Measurements from ENCODE around the gene CROT. TPM values are rescaled to one million over a fixed set of nuclear protein-coding genes. Genes with fewer than 3 reads are reported as not detected.

Gene CROT
- total and polyA plus RNA-seq, 2 experiments from 2014 or later: 8.9 to 14.0 TPM

DNA sequence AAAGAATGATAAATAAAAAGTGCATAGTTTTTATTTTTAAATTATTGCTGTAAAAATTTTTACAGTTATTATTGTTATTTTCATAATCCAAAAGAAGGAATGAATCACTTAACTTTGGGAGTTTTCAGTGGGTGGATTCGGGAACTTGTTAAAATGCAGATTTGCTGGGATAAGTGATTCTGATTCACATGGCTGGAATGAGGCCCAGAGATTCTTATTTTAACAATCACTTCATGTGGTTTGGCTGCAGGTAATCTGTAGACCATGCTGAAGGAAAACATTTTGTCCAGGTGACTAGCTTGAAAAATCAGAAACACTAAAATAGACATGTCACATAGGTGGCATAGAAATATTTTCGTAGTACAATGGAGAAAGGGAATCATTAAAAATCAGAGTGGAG is 13.9 kb downstream of the CROT start:
- Histone ChIP-seq H3K27me3 (ENCODE audit: insufficient read depth) (no peaks in the 10 kb centered on the region), H3K4me3 (no peak overlapping the region), H3K4me1 (ENCODE audit: insufficient read depth) (no peaks in the 10 kb centered on the region), H3K9me2 (ENCODE audit: insufficient read depth) (0 out of 2 replicates have a peak, but pooled peaks cover 7% of the 10 kb centered on the region), H3K27ac (ENCODE audit: low read depth) (no peak overlapping the region), H3K4me2 (no peak overlapping the region), H3F3A (replicated peaks; ENCODE audit: low read depth) (no peaks in the 10 kb centered on the region), H3K79me2 (replicated peaks; ENCODE audit: insufficient read depth) (no peaks in the 10 kb centered on the region), H2AFZ (no peak overlapping the region), H3K36me3 (ENCODE audit: insufficient read depth) (peaks cover 22% of the 10 kb centered on the region), H4K20me1 (replicated peaks; ENCODE audit: insufficient read depth) (no peaks in the 10 kb centered on the region)
- Mint-ChIP-seq H3K4me1 (no peaks in the 10 kb centered on the region), H3K36me3 (ENCODE audit: low read depth) (peaks cover 59% of the 10 kb centered on the region), H3K27me3 (ENCODE audit: insufficient read depth, low read depth, poor library complexity) (peaks cover 2% of the 10 kb centered on the region), H3K9me3 (peaks cover 37% of the 10 kb centered on the region), H3K27ac (no peak overlapping the region), H3K4me3 (no peak overlapping the region)
- no peak for ATAC-seq
- no peak for DNase-seq (ENCODE audit: low spot score)
- no peak for TF ChIP-seq JUNB (IDR thresholded peaks at IDR 0.05; ENCODE audit: unreplicated experiment)
- no peak for TF ChIP-seq POLR2AphosphoS5 (IDR thresholded peaks at IDR 0.05; ENCODE audit: low read depth)

DNA sequence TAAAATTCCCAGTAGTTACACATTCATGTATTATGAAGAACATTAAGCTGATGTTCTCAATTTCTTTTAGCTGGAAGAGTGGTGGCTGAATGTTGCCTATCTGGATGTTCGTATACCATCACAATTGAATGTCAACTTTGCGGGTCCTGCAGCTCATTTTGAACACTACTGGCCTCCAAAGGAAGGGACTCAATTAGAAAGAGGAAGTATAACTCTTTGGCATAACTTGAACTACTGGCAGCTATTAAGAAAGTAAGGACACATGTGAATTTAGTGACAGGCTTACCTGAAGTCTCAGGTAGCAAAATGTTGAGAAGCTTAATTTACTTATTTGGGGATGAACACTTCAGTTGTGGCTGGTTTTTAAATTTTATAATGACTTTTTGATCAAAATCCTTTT is 15.9 kb downstream of the CROT start:
- H3K4me3 ChIP-seq: no peak overlapping the region
- H3K4me1 ChIP-seq (ENCODE audit: insufficient read depth): no peaks in the 10 kb centered on the region
- H4K20me1 ChIP-seq (replicated peaks; ENCODE audit: insufficient read depth): no peaks in the 10 kb centered on the region
- Mint-ChIP-seq H3K27me3 (ENCODE audit: insufficient read depth, low read depth, poor library complexity) (peaks cover 2% of the 10 kb centered on the region), H3K27ac (no peak overlapping the region), H3K4me3 (no peak overlapping the region), H3K9me3 (peaks cover 18% of the 10 kb centered on the region), H3K4me1 (no peaks in the 10 kb centered on the region), H3K36me3 (ENCODE audit: low read depth) (peaks cover 39% of the 10 kb centered on the region)
- ATAC-seq (no peak), DNase-seq (ENCODE audit: low spot score) (no peak)
- H3K27me3 ChIP-seq (ENCODE audit: insufficient read depth): no peaks in the 10 kb centered on the region
- no peak overlapping the region for H3K27ac ChIP-seq (ENCODE audit: low read depth)
- TF ChIP-seq, protein P1, sequence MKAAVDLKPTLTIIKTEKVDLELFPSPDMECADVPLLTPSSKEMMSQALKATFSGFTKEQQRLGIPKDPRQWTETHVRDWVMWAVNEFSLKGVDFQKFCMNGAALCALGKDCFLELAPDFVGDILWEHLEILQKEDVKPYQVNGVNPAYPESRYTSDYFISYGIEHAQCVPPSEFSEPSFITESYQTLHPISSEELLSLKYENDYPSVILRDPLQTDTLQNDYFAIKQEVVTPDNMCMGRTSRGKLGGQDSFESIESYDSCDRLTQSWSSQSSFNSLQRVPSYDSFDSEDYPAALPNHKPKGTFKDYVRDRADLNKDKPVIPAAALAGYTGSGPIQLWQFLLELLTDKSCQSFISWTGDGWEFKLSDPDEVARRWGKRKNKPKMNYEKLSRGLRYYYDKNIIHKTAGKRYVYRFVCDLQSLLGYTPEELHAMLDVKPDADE (IDR thresholded peaks at IDR 0.05): no peak
- no peak for TF ChIP-seq POLR2AphosphoS5 (IDR thresholded peaks at IDR 0.05; ENCODE audit: low read depth)
- no peak for TF ChIP-seq NANOG (IDR thresholded peaks at IDR 0.05; ENCODE audit: borderline replicate concordance)
- no peak for TF ChIP-seq STAT1 (IDR thresholded peaks at IDR 0.05; ENCODE audit: unreplicated experiment)
- no peak for TF ChIP-seq ZNF331 (CRISPR knock-in tag; IDR thresholded peaks at IDR 0.05; ENCODE audit: low read depth)
- TF ChIP-seq, protein P2, sequence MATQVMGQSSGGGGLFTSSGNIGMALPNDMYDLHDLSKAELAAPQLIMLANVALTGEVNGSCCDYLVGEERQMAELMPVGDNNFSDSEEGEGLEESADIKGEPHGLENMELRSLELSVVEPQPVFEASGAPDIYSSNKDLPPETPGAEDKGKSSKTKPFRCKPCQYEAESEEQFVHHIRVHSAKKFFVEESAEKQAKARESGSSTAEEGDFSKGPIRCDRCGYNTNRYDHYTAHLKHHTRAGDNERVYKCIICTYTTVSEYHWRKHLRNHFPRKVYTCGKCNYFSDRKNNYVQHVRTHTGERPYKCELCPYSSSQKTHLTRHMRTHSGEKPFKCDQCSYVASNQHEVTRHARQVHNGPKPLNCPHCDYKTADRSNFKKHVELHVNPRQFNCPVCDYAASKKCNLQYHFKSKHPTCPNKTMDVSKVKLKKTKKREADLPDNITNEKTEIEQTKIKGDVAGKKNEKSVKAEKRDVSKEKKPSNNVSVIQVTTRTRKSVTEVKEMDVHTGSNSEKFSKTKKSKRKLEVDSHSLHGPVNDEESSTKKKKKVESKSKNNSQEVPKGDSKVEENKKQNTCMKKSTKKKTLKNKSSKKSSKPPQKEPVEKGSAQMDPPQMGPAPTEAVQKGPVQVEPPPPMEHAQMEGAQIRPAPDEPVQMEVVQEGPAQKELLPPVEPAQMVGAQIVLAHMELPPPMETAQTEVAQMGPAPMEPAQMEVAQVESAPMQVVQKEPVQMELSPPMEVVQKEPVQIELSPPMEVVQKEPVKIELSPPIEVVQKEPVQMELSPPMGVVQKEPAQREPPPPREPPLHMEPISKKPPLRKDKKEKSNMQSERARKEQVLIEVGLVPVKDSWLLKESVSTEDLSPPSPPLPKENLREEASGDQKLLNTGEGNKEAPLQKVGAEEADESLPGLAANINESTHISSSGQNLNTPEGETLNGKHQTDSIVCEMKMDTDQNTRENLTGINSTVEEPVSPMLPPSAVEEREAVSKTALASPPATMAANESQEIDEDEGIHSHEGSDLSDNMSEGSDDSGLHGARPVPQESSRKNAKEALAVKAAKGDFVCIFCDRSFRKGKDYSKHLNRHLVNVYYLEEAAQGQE (IDR thresholded peaks at IDR 0.05; ENCODE audit: unreplicated experiment): no peak
- TF ChIP-seq JUNB (IDR thresholded peaks at IDR 0.05; ENCODE audit: unreplicated experiment): no peak
- no peak for TF ChIP-seq CREB1 (CRISPR knock-in tag; IDR thresholded peaks at IDR 0.05; ENCODE audit: low read depth)
- TF ChIP-seq EZH2 (IDR thresholded peaks at IDR 0.05; ENCODE audit: low read depth, unreplicated experiment): no peak
- no peak for TF ChIP-seq EZH2phosphoT487 (IDR thresholded peaks at IDR 0.05; ENCODE audit: unreplicated experiment)
- H3K4me2 ChIP-seq: no peak overlapping the region
- H3K9me2 ChIP-seq (ENCODE audit: insufficient read depth): 0 out of 2 replicates have a peak, but pooled peaks cover 7% of the 10 kb centered on the region
- H3F3A ChIP-seq (replicated peaks; ENCODE audit: low read depth): no peaks in the 10 kb centered on the region
- peaks cover 7% of the 10 kb centered on the region; the same call in 1 of the 2 replicates for H3K36me3 ChIP-seq (ENCODE audit: insufficient read depth)
- no peaks in the 10 kb centered on the region for H3K79me2 ChIP-seq (replicated peaks; ENCODE audit: insufficient read depth)
- H2AFZ ChIP-seq: no peak overlapping the region

All from GM23338 (cell line).